GM12891 (cell line): ENCODE results near the gene IRF4.

Experiments
- DNase-seq: peaks from one replicate; pipeline ENCODE4 v3.0.0; 2011; ENCODE audit warnings: low spot score; ENCODE audit not compliant: insufficient read length
- FAIRE-seq: peaks from 2 replicates; lab custom pipeline; 2011; peaks lifted over from hg19 to GRCh38; lab: Jason Lieb, UNC
- PAX5 ChIP-seq: IDR thresholded peaks from 2 replicates; pipeline ENCODE4 v1.6.1; 2011; ENCODE audit warnings: low read length, moderate library complexity, mild to moderate bottlenecking; ENCODE audit not compliant: insufficient read depth, severe bottlenecking
- POLR2A ChIP-seq: IDR thresholded peaks from 2 replicates; pipeline ENCODE4 v1.6.1; 2011; ENCODE audit warnings: low read depth, low read length, control low read depth
- POLR2AphosphoS5 ChIP-seq: IDR thresholded peaks from 2 replicates; pipeline ENCODE4 v1.6.1; 2011; ENCODE audit warnings: low read depth, low read length, control low read depth
- POU2F2 ChIP-seq: IDR thresholded peaks from 2 replicates; pipeline ENCODE4 v1.6.1; 2011; ENCODE audit warnings: low read depth, mild to moderate bottlenecking, control low read depth, low read length, moderate library complexity
- SPI1 ChIP-seq: IDR thresholded peaks from 2 replicates; pipeline ENCODE4 v1.6.1; 2011; ENCODE audit warnings: low read depth, low read length, control low read depth
- TAF1 ChIP-seq: IDR thresholded peaks from 2 replicates; pipeline ENCODE4 v1.6.1; 2011; ENCODE audit warnings: low read depth, low read length, control low read depth

Gene IRF4

GRCh38 chr6:455835-456234 is 64.3 kb downstream of the IRF4 start:
- no peak for DNase-seq
- FAIRE-seq, result no peak
- TF ChIP-seq POLR2A (no peak), POU2F2 (no peak), PAX5 (no peak), SPI1 (no peak), TAF1 (no peak), POLR2AphosphoS5 (no peak)

GRCh38 chr6:456358-456867 is 64.9 kb downstream of the IRF4 start:
- FAIRE-seq (no peak), DNase-seq (no peak)
- no peak for TF ChIP-seq PAX5
- no peak for TF ChIP-seq POU2F2
- TF ChIP-seq POLR2A, result no peak
- TF ChIP-seq POLR2AphosphoS5, result no peak
- TF ChIP-seq TAF1, result no peak
- TF ChIP-seq SPI1, result no peak

GRCh38 chr6:456887-457286 is 65.3 kb downstream of the IRF4 start:
- TF ChIP-seq PAX5 (no peak), POU2F2 (no peak), POLR2A (no peak), TAF1 (no peak), POLR2AphosphoS5 (no peak), SPI1 (no peak)
- FAIRE-seq, result no peak

More at GRCh38 chr6:456887-457286, 65.3 kb downstream of the IRF4 start:
- no peak for DNase-seq
